Inflammatory macrophage (primary cell): Measurements from ENCODE around the gene NRG2.

Experiments
- DNase-seq, 2 donors: peaks; one replicate each; pipeline ENCODE4 v3.0.0-alpha.2; 2020 to 2022

Gene NRG2

GRCh38 chr5:139875957-139876356 is 167.1 kb downstream of the NRG2 start:
- DNase-seq: no peak

GRCh38 chr5:139872851-139873794 is 170.0 kb downstream of the NRG2 start:
- no peak for DNase-seq

GRCh38 chr5:139872052-139872766 is 170.9 kb downstream of the NRG2 start:
- no peak for DNase-seq

GRCh38 chr5:139871614-139872013 is 171.5 kb downstream of the NRG2 start:
- DNase-seq: no peak

GRCh38 chr5:139870677-139871076 is 172.4 kb downstream of the NRG2 start:
- DNase-seq: no peak

GRCh38 chr5:139869042-139869790 is 173.9 kb downstream of the NRG2 start:
- DNase-seq: no peak

GRCh38 chr5:139867581-139867980 is 175.5 kb downstream of the NRG2 start:
- no peak for DNase-seq

GRCh38 chr5:139867109-139867508 is 176.0 kb downstream of the NRG2 start:
- DNase-seq: no peak

GRCh38 chr5:139864716-139865483 is 178.2 kb downstream of the NRG2 start:
- DNase-seq: no peak

- peak; percentile 35 to 53 for DNase-seq
Observed at GRCh38 chr5:139863855-139864558, 179.1 kb downstream of the NRG2 start.

- DNase-seq: no peak
Observed at GRCh38 chr5:139863361-139863760, 179.7 kb downstream of the NRG2 start.

- no peak for DNase-seq
Observed at GRCh38 chr5:139862803-139863202, 180.3 kb downstream of the NRG2 start.

GRCh38 chr5:139862313-139862712 is 180.8 kb downstream of the NRG2 start:
- DNase-seq: no peak

GRCh38 chr5:139861889-139862207 is 181.3 kb downstream of the NRG2 start:
- no peak for DNase-seq

- DNase-seq: no peak
Observed at GRCh38 chr5:139861021-139861888, 181.8 kb downstream of the NRG2 start.

GRCh38 chr5:139859013-139859412 is 184.1 kb downstream of the NRG2 start:
- DNase-seq: no peak

- DNase-seq: no peak
Observed at GRCh38 chr5:139856714-139857113, 186.4 kb downstream of the NRG2 start.

- DNase-seq: no peak
Observed at GRCh38 chr5:139855946-139856540, 187.1 kb downstream of the NRG2 start.

GRCh38 chr5:139855451-139855850 is 187.6 kb downstream of the NRG2 start:
- no peak for DNase-seq

GRCh38 chr5:139854953-139855352 is 188.1 kb downstream of the NRG2 start:
- DNase-seq: no peak
